Activated B cell treated with CpG ODN at 0.5 μM for 24 hours (primary cell): Measurements from ENCODE around the gene SYT15. TPM values are rescaled to one million over a fixed set of nuclear protein-coding genes. Genes with fewer than 3 reads are reported as not detected.
"Not testable (repeated sequence)": the region's sequence is repeated elsewhere in the genome, so short reads cannot be mapped to it uniquely, and the experiment has no call there.

ENCODE experiments used
- ATAC-seq: fragments of 200-7000 bp; cut with Tn5 transposase; one replicate; pipeline ENCODE4 v1.10.0; 2021; ENCODE audit warnings: low read depth, mild to moderate bottlenecking, moderate library complexity
- CTCF ChIA-PET: fragments of 350-600 bp; sonication (Branson Sonifier 250); formaldehyde crosslinking; loops from one replicate; lab custom pipeline; 2021; ENCODE audit warnings: antibody characterized with exemption; lab: Charles Lee
- POLR2A ChIA-PET: fragments of 350-600 bp; sonication (Branson Sonifier 250); formaldehyde crosslinking; loops from one replicate; lab custom pipeline; 2021; ENCODE audit warnings: antibody characterized with exemption; lab: Charles Lee
- DNase-seq: peaks from one replicate; pipeline ENCODE4 v3.0.0; 2022
- H3K27ac Mint-ChIP-seq: one replicate; pipeline ENCODE4 v1.8.0; 2020; ENCODE audit warnings: mixed read lengths
- H3K27me3 Mint-ChIP-seq: one replicate; pipeline ENCODE4 v1.8.0; 2021; ENCODE audit warnings: mixed read lengths
- H3K36me3 Mint-ChIP-seq: one replicate; pipeline ENCODE4 v1.8.0; 2021; ENCODE audit warnings: low read depth, mixed read lengths
- H3K4me1 Mint-ChIP-seq: one replicate; pipeline ENCODE4 v1.8.0; 2021; ENCODE audit warnings: mixed read lengths
- H3K4me3 Mint-ChIP-seq: one replicate; pipeline ENCODE4 v1.8.0; 2020; ENCODE audit warnings: mild to moderate bottlenecking, mixed read lengths
- H3K9me3 Mint-ChIP-seq: one replicate; pipeline ENCODE4 v1.8.0; 2020; ENCODE audit warnings: mixed read lengths
- intact Hi-C: fragments of 100-400 bp; cut with micrococcal nuclease; formaldehyde crosslinking; loops from one replicate; pipeline ENCODE4 v1.15.1; 2024
- total RNA-seq: library from RNA; stranded (reverse); gene quantifications from 2 replicates; pipeline ENCODE4 v1.2.3, GENCODE V29; 2022

The SYT15 gene
- total RNA-seq, 1 donor from 2014 or later, result 1.1 TPM

GRCh38 chr10:46635364-46635959, 56.5 kb downstream of the SYT15 start:
- CTCF ChIA-PET, result not testable (repeated sequence)

DNA sequence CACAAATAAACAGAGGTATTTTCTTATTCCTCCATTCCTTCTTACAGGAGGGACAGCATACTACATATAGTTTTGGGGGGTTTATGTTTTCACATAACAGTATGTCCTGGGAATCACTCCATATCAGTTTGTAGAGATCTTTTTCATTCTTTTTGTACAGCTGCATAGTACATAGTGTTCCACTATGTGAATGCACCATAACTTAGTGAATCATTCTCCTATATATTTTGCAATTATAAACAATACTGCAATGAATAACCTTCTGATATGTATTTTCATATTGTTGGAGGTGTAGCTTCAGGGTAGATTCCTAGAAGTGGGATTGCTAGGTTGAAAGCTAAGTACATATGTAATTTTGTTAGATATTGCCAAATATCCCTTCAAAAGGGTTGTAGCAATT, 61.1 kb downstream of the SYT15 start:
- H3K4me3 Mint-ChIP-seq, H3K9me3 Mint-ChIP-seq, H3K27ac Mint-ChIP-seq, DNase-seq, ATAC-seq, CTCF ChIA-PET, intact Hi-C loops, POLR2A ChIA-PET, H3K27me3 Mint-ChIP-seq, H3K4me1 Mint-ChIP-seq, H3K36me3 Mint-ChIP-seq: not testable (repeated sequence)

More at GRCh38 chr10:46635364-46635959, 56.5 kb downstream of the SYT15 start:
- H3K36me3 Mint-ChIP-seq, POLR2A ChIA-PET, H3K27me3 Mint-ChIP-seq, intact Hi-C loops, DNase-seq, H3K4me1 Mint-ChIP-seq, H3K9me3 Mint-ChIP-seq: not testable (repeated sequence)
- peak; percentile 94 for ATAC-seq
- Mint-ChIP-seq H3K4me3 (peak overlapping the region; percentile 67), H3K27ac (peak overlapping the region; percentile 41)

Other genes with a start within 250 kb of the SYT15 start
- not detected in 2 replicates for gene ANXA8L1, start 203.4 kb upstream of the SYT15 start, total RNA-seq
- gene NPY4R, start 113.2 kb upstream of the SYT15 start, total RNA-seq, result not detected in 2 replicates
- gene GPRIN2, start 22.5 kb upstream of the SYT15 start, total RNA-seq, result not detected in 2 replicates